Thyroid gland (tissue), 4 donors: ENCODE data around the gene PHF13. TPM values are rescaled to one million over a fixed set of nuclear protein-coding genes. Genes with fewer than 3 reads are reported as not detected.
A peak's percentile ranks its signal among the peaks of the same experiment; 100 is the strongest.

Source experiments
- DNase-seq, 2 donors: peaks; one replicate each; pipeline ENCODE4 v3.0.0-alpha.2; 2019
- H3K27ac ChIP-seq, 3 donors: fragments of 200-600 bp; sonication (generic); 1 replicate in 2 of 3; 2 replicates in 1 of 3; pipeline ENCODE4 v1.5.1; 2016 to 2019; ENCODE audit warnings: mild to moderate bottlenecking in 1 of 3, moderate library complexity in 1 of 3
- H3K27me3 ChIP-seq: fragments of 200-600 bp; sonication (generic); one replicate; pipeline ENCODE4 v1.5.1; 2019
- H3K36me3 ChIP-seq, 2 donors: fragments of 200-600 bp; sonication (generic); one replicate each; pipeline ENCODE4 v1.5.1; 2016 to 2019
- H3K4me1 ChIP-seq, 2 donors: fragments of 200-600 bp; sonication (generic); one replicate each; pipeline ENCODE4 v1.5.1; 2017 to 2019
- H3K4me3 ChIP-seq, 3 donors: fragments of 200-600 bp; sonication (generic); replicated peaks in 1 of 3; 1 replicate in 2 of 3; 2 replicates in 1 of 3; pipeline ENCODE4 v1.5.1; 2016; ENCODE audit warnings: mild to moderate bottlenecking in 1 of 3
- H3K9me3 ChIP-seq: fragments of 200-600 bp; sonication (generic); one replicate; pipeline ENCODE4 v1.5.1; 2017
- CTCF ChIP-seq, 6 experiments: fragments of 200-600 bp in 3 of 6; fragments of 450-650 bp in 3 of 6; sonication (generic) in 3 of 6; IDR thresholded peaks; one replicate each; pipeline ENCODE4 v1.5.1; 2016 to 2019; ENCODE audit warnings: antibody characterized with exemption in 6 of 6, mild to moderate bottlenecking in 2 of 6, inconsistent platforms in 1 of 6, moderate library complexity in 1 of 6
- POLR2A ChIP-seq, 2 donors: fragments of 450-650 bp; IDR thresholded peaks; one replicate each; pipeline ENCODE4 v1.6.1; 2017; ENCODE audit warnings: antibody characterized with exemption in 2 of 2, mild to moderate bottlenecking in 2 of 2, moderate library complexity in 1 of 2
- WGBS, 2 donors: methylation state at CpG; one replicate each; pipeline ENCODE4 v1.1.5; 2017; 5-methylcytosine and 5-hydroxymethylcytosine counted together
- intact Hi-C: fragments of 100-400 bp; cut with DNase I; formaldehyde crosslinking; loops from one replicate; pipeline ENCODE4 v1.15.1; 2023
- total RNA-seq, 4 donors: library from RNA; depleted of rRNA; stranded (reverse); fragments of >200 nt; gene quantifications; one replicate each; pipeline ENCODE4 v1.2.3, GENCODE V29; 2016

The PHF13 gene
- total RNA-seq, 4 donors from 2014 or later = 7.8 to 14.1 (median 9.5) TPM

GRCh38 chr1:6625584-6626149 is 12.1 kb downstream of the PHF13 start:
- no peak for TF ChIP-seq CTCF (IDR thresholded peaks at IDR 0.05)
- TF ChIP-seq POLR2A (IDR thresholded peaks at IDR 0.05) = no peak
- intact Hi-C loops = no loop called here
- peaks cover 18 to 22% of the 10 kb centered on the region in 2 donors for H3K36me3 ChIP-seq
- H3K4me3 ChIP-seq = peak overlapping the region; percentile 20 to 64 (median 57)
- no peaks in the 10 kb centered on the region for H3K9me3 ChIP-seq
- H3K27me3 ChIP-seq = no peaks in the 10 kb centered on the region
- 14 to 18% methylated on average over 14 to 17 of the region's 32 CpGs for WGBS, 2 donors
- peak overlapping the region; percentile 85 to 96 (median 95) for H3K27ac ChIP-seq
- peaks cover 40 to 45% of the 10 kb centered on the region in 2 donors for H3K4me1 ChIP-seq
- DNase-seq = no peak

- H3K27ac ChIP-seq = no peak overlapping the region
- H3K4me3 ChIP-seq = no peak overlapping the region
- WGBS, 2 donors = 91 to 97% methylated on average over 8 to 9 of the region's 9 CpGs
- peaks cover 13 to 15% of the 10 kb centered on the region in 2 donors for H3K36me3 ChIP-seq
- intact Hi-C loops = no loop called here
- H3K4me1 ChIP-seq = peaks cover 36 to 39% of the 10 kb centered on the region in 2 donors
- H3K9me3 ChIP-seq = no peaks in the 10 kb centered on the region
- no peak for TF ChIP-seq POLR2A (IDR thresholded peaks at IDR 0.05)
- no peak for DNase-seq
- H3K27me3 ChIP-seq = no peaks in the 10 kb centered on the region
Observed at GRCh38 chr1:6627031-6627430, 13.5 kb downstream of the PHF13 start.

GRCh38 chr1:6627841-6628545 is 14.5 kb downstream of the PHF13 start:
- H3K36me3 ChIP-seq = peaks cover 21 to 23% of the 10 kb centered on the region in 2 donors
- 88 to 89% methylated on average over 17 to 19 of the region's 21 CpGs for WGBS, 2 donors
- H3K4me1 ChIP-seq = peaks cover 29% of the 10 kb centered on the region in 2 donors
- no peaks in the 10 kb centered on the region for H3K27me3 ChIP-seq
- H3K4me3 ChIP-seq = no peak overlapping the region
- no peaks in the 10 kb centered on the region for H3K9me3 ChIP-seq
- TF ChIP-seq POLR2A (IDR thresholded peaks at IDR 0.05) (no peak), CTCF (IDR thresholded peaks at IDR 0.05) (no peak)
- intact Hi-C loops = no loop called here
- no peak for DNase-seq
- no peak overlapping the region for H3K27ac ChIP-seq

- WGBS, 2 donors = 89 to 90% methylated on average over 12 of the region's 12 CpGs
- H3K36me3 ChIP-seq = peaks cover 30 to 32% of the 10 kb centered on the region in 2 donors
- DNase-seq = no peak
- no peaks in the 10 kb centered on the region for H3K9me3 ChIP-seq
- H3K27ac ChIP-seq = no peak overlapping the region
- TF ChIP-seq CTCF (IDR thresholded peaks at IDR 0.05) (no peak), POLR2A (IDR thresholded peaks at IDR 0.05) (no peak)
- H3K4me1 ChIP-seq = peaks cover 19 to 20% of the 10 kb centered on the region in 2 donors
- intact Hi-C loops = no loop called here
- H3K4me3 ChIP-seq = no peak overlapping the region
- no peaks in the 10 kb centered on the region for H3K27me3 ChIP-seq
Observed at GRCh38 chr1:6628971-6629479, 15.5 kb downstream of the PHF13 start.

GRCh38 chr1:6630027-6630426 is 16.5 kb downstream of the PHF13 start:
- intact Hi-C loops = no loop called here
- Histone ChIP-seq H3K27me3 (no peaks in the 10 kb centered on the region), H3K4me3 (no peak overlapping the region), H3K9me3 (no peaks in the 10 kb centered on the region), H3K36me3 (peaks cover 35 to 38% of the 10 kb centered on the region in 2 donors), H3K27ac (no peak overlapping the region), H3K4me1 (peaks cover 10 to 11% of the 10 kb centered on the region in 2 donors)
- no peak for DNase-seq
- TF ChIP-seq CTCF (IDR thresholded peaks at IDR 0.05) (no peak), POLR2A (IDR thresholded peaks at IDR 0.05) (no peak)
- WGBS, 2 donors = 70 to 89% methylated on average over 3 to 7 of the region's 8 CpGs
